SK-N-SH (cell line): Measurements from ENCODE around the gene HTT. TPM values are rescaled to one million over a fixed set of nuclear protein-coding genes. Genes with fewer than 3 reads are reported as not detected.
A peak's percentile ranks its signal among the peaks of the same experiment; 100 is the strongest.

ENCODE experiments used
- CTCF ChIA-PET: fragments of 300-600, 350-600 bp; formaldehyde crosslinking; extraction: SDS; loops from one replicate; lab custom pipeline; 2021; lab: Yijun Ruan, JAX
- POLR2A ChIA-PET: fragments of 350-600 bp; sonication (Branson Sonifier 250); formaldehyde crosslinking; extraction: SDS; loops from one replicate; lab custom pipeline; 2020; ENCODE audit warnings: antibody characterized with exemption, inconsistent platforms; lab: Yijun Ruan, JAX
- DNase-seq: peaks from one replicate; pipeline ENCODE4 v3.0.0; 2012
- H2AFZ ChIP-seq: fragments of 200-600 bp; sonication (generic); 2 replicates; pipeline ENCODE4 v1.8.1; 2016; ENCODE audit warnings: antibody characterized with exemption, mild to moderate bottlenecking, low read depth
- H3F3A ChIP-seq: fragments of 200-600 bp; sonication (generic); replicated peaks from 2 replicates; pipeline ENCODE3; 2016; ENCODE audit warnings: antibody characterized with exemption, mild to moderate bottlenecking; ENCODE audit not compliant: insufficient read depth
- H3K27ac ChIP-seq, 2 experiments: fragments of 200-500 bp in 1 of 2; fragments of 200-600 bp in 1 of 2; sonication (Bioruptor generic) in 1 of 2; sonication (generic), shearing (Covaris generic) in 1 of 2; 2 replicates each; pipeline versions ENCODE4 v1.5.1 to v1.6.1; 2014 to 2016; ENCODE audit warnings: low read depth in 2 of 2, inconsistent platforms in 1 of 2, low read length in 1 of 2, mild to moderate bottlenecking in 1 of 2, mixed read lengths in 1 of 2
- H3K27me3 ChIP-seq: fragments of 200-600 bp; sonication (generic), shearing (Covaris generic); 2 replicates; pipeline ENCODE4 v1.6.1; 2016; ENCODE audit warnings: mixed run types; ENCODE audit not compliant: insufficient read depth
- H3K36me3 ChIP-seq, 2 experiments: fragments of 200-500 bp in 1 of 2; fragments of 200-600 bp in 1 of 2; sonication (Bioruptor generic) in 1 of 2; sonication (generic) in 1 of 2; replicated peaks in 1 of 2; 2 replicates each; pipeline versions ENCODE3 to v1.5.1; 2014 to 2016; ENCODE audit warnings: low read length in 1 of 2, mild to moderate bottlenecking in 1 of 2; ENCODE audit not compliant: insufficient read depth in 2 of 2, control insufficient read depth in 1 of 2
- H3K4me1 ChIP-seq, 2 experiments: fragments of 200-500 bp in 1 of 2; fragments of 200-600 bp in 1 of 2; sonication (Bioruptor generic) in 1 of 2; sonication (generic), shearing (Covaris generic) in 1 of 2; 2 replicates each; pipeline versions ENCODE4 v1.5.1 to v1.6.1; 2014 to 2016; ENCODE audit warnings: low read depth in 1 of 2, low read length in 1 of 2, mixed run types in 1 of 2; ENCODE audit not compliant: insufficient read depth in 2 of 2, control insufficient read depth in 1 of 2
- H3K4me2 ChIP-seq: fragments of 200-600 bp; sonication (generic), shearing (Covaris generic); 2 replicates; pipeline ENCODE4 v1.6.1; 2017; ENCODE audit warnings: mixed run types
- H3K4me3 ChIP-seq, 2 experiments: fragments of 200-500 bp in 1 of 2; fragments of 200-600 bp in 1 of 2; sonication (Bioruptor generic) in 1 of 2; sonication (generic), shearing (Covaris generic) in 1 of 2; 2 replicates each; pipeline versions ENCODE4 v1.5.1 to v1.8.1; 2014 to 2016; ENCODE audit warnings: low read depth in 2 of 2, inconsistent platforms in 1 of 2, low read length in 1 of 2, mild to moderate bottlenecking in 1 of 2, mixed read lengths in 1 of 2, moderate library complexity in 1 of 2
- H3K79me2 ChIP-seq: fragments of 200-600 bp; sonication (generic); 2 replicates; pipeline ENCODE4 v1.8.1; 2017; ENCODE audit warnings: mild to moderate bottlenecking; ENCODE audit not compliant: insufficient read depth
- H3K9ac ChIP-seq: fragments of 200-600 bp; sonication (generic); 2 replicates; pipeline ENCODE4 v1.6.1; 2017; ENCODE audit warnings: mixed run types
- H3K9me2 ChIP-seq: fragments of 200-600 bp; sonication (generic); 2 replicates; pipeline ENCODE4 v1.6.1; 2017; ENCODE audit warnings: mixed run types
- H3K9me3 ChIP-seq: fragments of 200-600 bp; sonication (generic); 2 replicates; pipeline ENCODE4 v1.6.1; 2017; ENCODE audit warnings: mixed run types, mild to moderate bottlenecking, moderate library complexity
- H4K20me1 ChIP-seq: fragments of 200-600 bp; sonication (generic); 2 replicates; pipeline ENCODE4 v1.6.1; 2017; ENCODE audit warnings: mild to moderate bottlenecking, mixed run types; ENCODE audit not compliant: insufficient read depth
- CHD2 ChIP-seq: fragments of 150-350 bp; IDR thresholded peaks from 2 replicates; pipeline ENCODE4 v1.6.1; 2018; ENCODE audit warnings: low read length; ENCODE audit not compliant: partially characterized antibody
- ELF1 ChIP-seq: IDR thresholded peaks from 2 replicates; pipeline ENCODE4 v1.4.0; 2012
- EP300 ChIP-seq, 2 experiments: IDR thresholded peaks; 2 replicates each; pipeline versions ENCODE4 v1.4.0 to v1.6.1; 2012; ENCODE audit warnings: borderline replicate concordance in 1 of 2, low read depth in 1 of 2, low read length in 1 of 2
- EZH2phosphoT487 ChIP-seq: fragments of 200-600 bp; sonication (generic); IDR thresholded peaks from 2 replicates; pipeline ENCODE4 v1.6.1; 2017; ENCODE audit warnings: low read depth, mixed run types, mild to moderate bottlenecking, antibody characterized with exemption, moderate library complexity, borderline replicate concordance
- FOSL2 ChIP-seq: IDR thresholded peaks from 2 replicates; pipeline ENCODE4 v1.4.0; 2012; ENCODE audit warnings: low read depth, mild to moderate bottlenecking, moderate library complexity, borderline replicate concordance
- FOXJ3 ChIP-seq: sonication (generic); formaldehyde crosslinking; IDR thresholded peaks from 2 replicates; pipeline ENCODE4 v1.5.1; 2020; ENCODE audit warnings: mild to moderate bottlenecking, missing genetic modification reagents
- FOXM1 ChIP-seq: IDR thresholded peaks from 2 replicates; pipeline ENCODE4 v1.4.0; 2012; ENCODE audit warnings: low read depth, mild to moderate bottlenecking
- GABPA ChIP-seq: IDR thresholded peaks from 2 replicates; pipeline ENCODE4 v1.4.0; 2012; ENCODE audit warnings: low read depth, mild to moderate bottlenecking
- GATA2 ChIP-seq: sonication (generic); formaldehyde crosslinking; IDR thresholded peaks from 2 replicates; pipeline ENCODE4 v1.5.0; 2020; ENCODE audit warnings: mild to moderate bottlenecking, missing genetic modification reagents
- IRF3 ChIP-seq: fragments of 150-350 bp; IDR thresholded peaks from 2 replicates; pipeline ENCODE4 v1.6.1; 2016; ENCODE audit warnings: mild to moderate bottlenecking, low read depth, low read length
- JUND ChIP-seq: IDR thresholded peaks from 2 replicates; pipeline ENCODE4 v1.4.0; 2012
- MEF2A ChIP-seq: IDR thresholded peaks from 2 replicates; pipeline ENCODE4 v1.4.0; 2012; ENCODE audit warnings: low read depth, borderline replicate concordance
- MXI1 ChIP-seq: IDR thresholded peaks from 2 replicates; pipeline ENCODE4 v1.6.1; 2012; ENCODE audit warnings: mild to moderate bottlenecking, low read depth, low read length, improper control_type of control experiment
- NFIC ChIP-seq: IDR thresholded peaks from 2 replicates; pipeline ENCODE4 v1.4.0; 2012; ENCODE audit warnings: borderline replicate concordance
- NRF1 ChIP-seq: IDR thresholded peaks from 2 replicates; pipeline ENCODE4 v1.6.1; 2012; ENCODE audit warnings: low read depth, mild to moderate bottlenecking, low read length
- RCOR1 ChIP-seq: fragments of 150-350 bp; IDR thresholded peaks from 2 replicates; pipeline ENCODE4 v1.6.1; 2017; ENCODE audit warnings: antibody characterized with exemption, low read length
- RFX5 ChIP-seq: IDR thresholded peaks from 2 replicates; pipeline ENCODE4 v1.6.1; 2012; ENCODE audit warnings: mild to moderate bottlenecking, improper control_type of control experiment, low read length
- SIN3A ChIP-seq: IDR thresholded peaks from 2 replicates; pipeline ENCODE4 v1.6.1; 2012; ENCODE audit warnings: low read depth, mild to moderate bottlenecking, low read length, moderate library complexity, borderline replicate concordance
- SMC3 ChIP-seq: IDR thresholded peaks from 2 replicates; pipeline ENCODE4 v1.6.1; 2012; ENCODE audit warnings: low read depth, low read length, improper control_type of control experiment
- TCF12 ChIP-seq: IDR thresholded peaks from 2 replicates; pipeline ENCODE4 v1.4.0; 2012
- TEAD4 ChIP-seq: IDR thresholded peaks from 2 replicates; pipeline ENCODE4 v1.4.0; 2012; ENCODE audit warnings: mild to moderate bottlenecking, borderline replicate concordance; ENCODE audit not compliant: insufficient read depth
- YY1 ChIP-seq: IDR thresholded peaks from 2 replicates; pipeline ENCODE4 v1.4.0; 2012; ENCODE audit warnings: low read depth, mild to moderate bottlenecking
- WGBS: methylation state at CpG from one replicate; pipeline ENCODE4 v1.1.6; 2017; ENCODE audit warnings: low lambda C conversion rate; 5-methylcytosine and 5-hydroxymethylcytosine counted together
- polyA plus RNA-seq, 3 experiments: library from polyadenylated mRNA; depleted of rRNA; stranded (reverse); fragments of >200 nt; gene quantifications; 2 replicates each; pipeline ENCODE4 v1.2.3, GENCODE V29; 2012
- TF ChIP-seq, protein P1 (sequence below): IDR thresholded peaks from 2 replicates; pipeline ENCODE4 v1.4.0; 2012; ENCODE audit warnings: low read depth, borderline replicate concordance
- TF ChIP-seq, protein P2 (sequence below): IDR thresholded peaks from 2 replicates; pipeline ENCODE4 v1.4.0; 2012; ENCODE audit warnings: low read depth, borderline replicate concordance
- TF ChIP-seq, protein P3 (sequence below): fragments of 150-350 bp; IDR thresholded peaks from 2 replicates; pipeline ENCODE4 v1.6.1; 2017; ENCODE audit warnings: antibody characterized with exemption, low read length, low read depth, borderline replicate concordance
- TF ChIP-seq, protein P4 (sequence below): fragments of 200-600 bp; sonication (generic); IDR thresholded peaks from 2 replicates; pipeline ENCODE4 v1.6.1; 2017; ENCODE audit warnings: antibody characterized with exemption, mild to moderate bottlenecking, moderate library complexity

Gene HTT
- polyA plus RNA-seq, 1 of the 3 experiments (the other 2 are of a cell fraction), result 11.3 TPM

DNA sequence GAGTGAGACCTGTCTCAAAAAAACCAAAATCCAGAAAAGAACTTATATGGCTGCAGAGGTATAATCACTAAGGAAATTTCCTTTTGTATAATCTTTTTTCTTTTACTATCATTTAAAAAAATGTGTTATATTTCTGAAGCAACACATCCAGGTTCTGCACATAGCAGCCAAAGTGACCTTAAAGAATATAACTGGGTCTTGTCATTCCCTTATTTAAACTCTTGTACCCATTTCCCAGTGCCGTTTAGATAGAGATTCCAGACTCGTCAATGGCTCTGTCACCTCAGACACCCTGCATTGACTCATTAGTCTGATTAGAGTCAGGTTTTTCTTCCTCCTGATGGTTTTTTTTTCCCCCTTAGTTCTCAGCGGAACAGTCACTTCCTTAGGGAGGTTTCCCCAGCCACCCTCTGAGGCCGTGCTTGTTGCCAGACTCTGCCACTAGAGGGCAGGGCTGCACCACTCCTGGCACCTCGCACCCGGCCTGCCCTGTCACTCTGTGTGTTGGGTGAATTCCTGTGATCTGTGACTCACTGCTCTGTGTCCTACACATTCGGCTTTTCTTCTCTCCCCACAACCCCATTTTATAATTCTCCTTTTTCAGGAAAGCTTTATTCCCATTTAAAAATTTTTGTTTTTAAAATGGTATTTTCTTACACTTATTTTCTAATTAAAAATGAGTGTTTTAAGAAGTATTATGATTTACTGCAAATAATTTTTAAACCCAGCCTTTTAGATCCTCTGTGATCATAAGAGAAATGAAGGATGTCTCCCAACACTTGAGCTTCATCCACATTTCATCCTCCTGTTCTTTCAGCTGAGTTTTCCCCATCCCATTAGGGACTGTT lies 32.1 kb downstream of the HTT start:
- peak; percentile 88 for DNase-seq
- Histone ChIP-seq H3F3A (peaks cover 11% of the 10 kb centered on the region), H3K9me2 (no peaks in the 10 kb centered on the region), H3K4me3 (peak overlapping the region in 1 of 2 experiments; percentile 38; a peak in 1 of 4 replicates), H2AFZ (no peak overlapping the region), H3K36me3 (peaks cover 15 to 51% of the 10 kb centered on the region in 2 experiments), H3K27me3 (no peaks in the 10 kb centered on the region), H3K9ac (peak overlapping the region; percentile 3; the same call in 1 of the 2 replicates), H3K4me1 (peaks cover 3 to 18% of the 10 kb centered on the region in 2 experiments; a peak in 3 of 4 replicates), H3K9me3 (no peaks in the 10 kb centered on the region), H3K4me2 (peak overlapping the region; percentile 37), H3K27ac (peak overlapping the region in 1 of 2 experiments; percentile 55; a peak in 2 of 4 replicates), H3K79me2 (peaks cover 13% of the 10 kb centered on the region; the same call in 1 of the 2 replicates), H4K20me1 (no peaks in the 10 kb centered on the region)
- ChIA-PET POLR2A (no interaction called here), CTCF (interaction anchor here (0.6 to 3.6 kb wide), 46 partner anchors 9 to 635 kb away, joined by 3 to 34 read pairs (median 3); no protein-coding TSS in a partner anchor)
- WGBS, result 10% methylated on average over 7 of the region's 7 CpGs
- TF ChIP-seq MEF2A, result no peak
- no peak for TF ChIP-seq RCOR1
- TF ChIP-seq JUND, result peak; percentile 55
- peak; percentile 14; the same call in 1 of the 2 replicates for TF ChIP-seq TCF12
- TF ChIP-seq GABPA, result no peak
- no peak for TF ChIP-seq GATA2
- peak; percentile 71 for TF ChIP-seq FOSL2
- no peak for TF ChIP-seq TEAD4
- no peak for TF ChIP-seq YY1
- TF ChIP-seq RFX5, result no peak
- TF ChIP-seq, protein P1, sequence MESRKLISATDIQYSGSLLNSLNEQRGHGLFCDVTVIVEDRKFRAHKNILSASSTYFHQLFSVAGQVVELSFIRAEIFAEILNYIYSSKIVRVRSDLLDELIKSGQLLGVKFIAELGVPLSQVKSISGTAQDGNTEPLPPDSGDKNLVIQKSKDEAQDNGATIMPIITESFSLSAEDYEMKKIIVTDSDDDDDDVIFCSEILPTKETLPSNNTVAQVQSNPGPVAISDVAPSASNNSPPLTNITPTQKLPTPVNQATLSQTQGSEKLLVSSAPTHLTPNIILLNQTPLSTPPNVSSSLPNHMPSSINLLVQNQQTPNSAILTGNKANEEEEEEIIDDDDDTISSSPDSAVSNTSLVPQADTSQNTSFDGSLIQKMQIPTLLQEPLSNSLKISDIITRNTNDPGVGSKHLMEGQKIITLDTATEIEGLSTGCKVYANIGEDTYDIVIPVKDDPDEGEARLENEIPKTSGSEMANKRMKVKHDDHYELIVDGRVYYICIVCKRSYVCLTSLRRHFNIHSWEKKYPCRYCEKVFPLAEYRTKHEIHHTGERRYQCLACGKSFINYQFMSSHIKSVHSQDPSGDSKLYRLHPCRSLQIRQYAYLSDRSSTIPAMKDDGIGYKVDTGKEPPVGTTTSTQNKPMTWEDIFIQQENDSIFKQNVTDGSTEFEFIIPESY, result no peak
- no peak for TF ChIP-seq EP300 (IDR thresholded peaks at IDR 0.05; ENCODE audit: borderline replicate concordance in 1 of 2, low read depth in 1 of 2, low read length in 1 of 2)
- no peak for TF ChIP-seq EZH2phosphoT487
- TF ChIP-seq, protein P2, sequence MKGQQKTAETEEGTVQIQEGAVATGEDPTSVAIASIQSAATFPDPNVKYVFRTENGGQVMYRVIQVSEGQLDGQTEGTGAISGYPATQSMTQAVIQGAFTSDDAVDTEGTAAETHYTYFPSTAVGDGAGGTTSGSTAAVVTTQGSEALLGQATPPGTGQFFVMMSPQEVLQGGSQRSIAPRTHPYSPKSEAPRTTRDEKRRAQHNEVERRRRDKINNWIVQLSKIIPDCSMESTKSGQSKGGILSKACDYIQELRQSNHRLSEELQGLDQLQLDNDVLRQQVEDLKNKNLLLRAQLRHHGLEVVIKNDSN, result no peak
- TF ChIP-seq, protein P3, sequence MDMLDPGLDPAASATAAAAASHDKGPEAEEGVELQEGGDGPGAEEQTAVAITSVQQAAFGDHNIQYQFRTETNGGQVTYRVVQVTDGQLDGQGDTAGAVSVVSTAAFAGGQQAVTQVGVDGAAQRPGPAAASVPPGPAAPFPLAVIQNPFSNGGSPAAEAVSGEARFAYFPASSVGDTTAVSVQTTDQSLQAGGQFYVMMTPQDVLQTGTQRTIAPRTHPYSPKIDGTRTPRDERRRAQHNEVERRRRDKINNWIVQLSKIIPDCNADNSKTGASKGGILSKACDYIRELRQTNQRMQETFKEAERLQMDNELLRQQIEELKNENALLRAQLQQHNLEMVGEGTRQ, result no peak
- peak; percentile 62; the same call in 1 of the 2 replicates for TF ChIP-seq SIN3A
- TF ChIP-seq, protein P4, sequence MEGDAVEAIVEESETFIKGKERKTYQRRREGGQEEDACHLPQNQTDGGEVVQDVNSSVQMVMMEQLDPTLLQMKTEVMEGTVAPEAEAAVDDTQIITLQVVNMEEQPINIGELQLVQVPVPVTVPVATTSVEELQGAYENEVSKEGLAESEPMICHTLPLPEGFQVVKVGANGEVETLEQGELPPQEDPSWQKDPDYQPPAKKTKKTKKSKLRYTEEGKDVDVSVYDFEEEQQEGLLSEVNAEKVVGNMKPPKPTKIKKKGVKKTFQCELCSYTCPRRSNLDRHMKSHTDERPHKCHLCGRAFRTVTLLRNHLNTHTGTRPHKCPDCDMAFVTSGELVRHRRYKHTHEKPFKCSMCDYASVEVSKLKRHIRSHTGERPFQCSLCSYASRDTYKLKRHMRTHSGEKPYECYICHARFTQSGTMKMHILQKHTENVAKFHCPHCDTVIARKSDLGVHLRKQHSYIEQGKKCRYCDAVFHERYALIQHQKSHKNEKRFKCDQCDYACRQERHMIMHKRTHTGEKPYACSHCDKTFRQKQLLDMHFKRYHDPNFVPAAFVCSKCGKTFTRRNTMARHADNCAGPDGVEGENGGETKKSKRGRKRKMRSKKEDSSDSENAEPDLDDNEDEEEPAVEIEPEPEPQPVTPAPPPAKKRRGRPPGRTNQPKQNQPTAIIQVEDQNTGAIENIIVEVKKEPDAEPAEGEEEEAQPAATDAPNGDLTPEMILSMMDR, result peak; percentile 99
- TF ChIP-seq NRF1, result no peak
- no peak for TF ChIP-seq FOXM1
- no peak for TF ChIP-seq FOXJ3
- TF ChIP-seq IRF3, result no peak
- no peak for TF ChIP-seq ELF1
- no peak for TF ChIP-seq CHD2
- TF ChIP-seq MXI1, result 0 out of 2 replicates have a peak, but pooled peaks have one; percentile 36
- peak; percentile 77 for TF ChIP-seq SMC3
- no peak for TF ChIP-seq NFIC
